K562 (cell line): ENCODE data around the gene ISCA1. TPM values are rescaled to one million over a fixed set of nuclear protein-coding genes. Genes with fewer than 3 reads are reported as not detected.

Experiments
- BRCA1 ChIP-seq, 2 experiments: fragments of 450-650 bp in 1 of 2; sonication (generic) in 1 of 2; formaldehyde crosslinking in 1 of 2; IDR thresholded peaks; 2 replicates each; pipeline versions ENCODE4 v1.5.0 to v1.6.1; 2017 to 2020; ENCODE audit warnings: mild to moderate bottlenecking in 1 of 2, missing genetic modification reagents in 1 of 2
- CBFB ChIP-seq: sonication (generic); formaldehyde crosslinking; IDR thresholded peaks from 2 replicates; pipeline ENCODE4 v1.4.0; 2020; ENCODE audit warnings: mild to moderate bottlenecking, missing genetic modification reagents
- CHD1 ChIP-seq: fragments of 200-600 bp; sonication (generic); IDR thresholded peaks from one replicate; pipeline ENCODE4 v1.6.1; 2012; ENCODE audit warnings: mild to moderate bottlenecking, moderate library complexity, low read length, inconsistent platforms
- MGA ChIP-seq: fragments of 450-650 bp; IDR thresholded peaks from 2 replicates; pipeline ENCODE4 v1.6.1; 2016; ENCODE audit warnings: mild to moderate bottlenecking, moderate library complexity
- PHF8 ChIP-seq: fragments of 200-600 bp; sonication (generic); IDR thresholded peaks from 2 replicates; pipeline ENCODE4 v1.6.1; 2012; ENCODE audit warnings: mixed run types, mild to moderate bottlenecking, inconsistent platforms, low read length, moderate library complexity, borderline replicate concordance
- ZHX1 ChIP-seq: fragments of 150-350 bp; conservative IDR thresholded peaks from 2 replicates; pipeline ENCODE4 v1.6.1; 2014; ENCODE audit warnings: low read length
- polyA plus RNA-seq, 8 experiments: library from polyadenylated mRNA; depleted of rRNA in 4 of 8; stranded (reverse) in 5 of 8; unstranded in 3 of 8; fragments of >200 nt; fragmentation: Nextera tagmentation in 2 of 8; fragmentation: Illumina TruSeq in 1 of 8; extraction: Ambion mirVana in 2 of 8; extraction: Trizol in 1 of 8; gene quantifications; 2 replicates each; pipeline versions ENCODE4 v1.2.1 to v1.2.3, GENCODE V29; 2011 to 2014; ENCODE audit warnings: inconsistent platforms in 1 of 8, missing spikeins in 1 of 8
- total RNA-seq, 7 experiments: library from RNA; depleted of rRNA in 6 of 7; stranded (reverse); fragments of >200 nt in 6 of 7; fragmentation: Illumina TruSeq in 2 of 7; extraction: Trizol in 2 of 7; gene quantifications; 2 replicates each; pipeline versions ENCODE4 v1.2.1 to v1.2.3, GENCODE V29; 2011 to 2021; ENCODE audit warnings: low replicate concordance in 1 of 7

The ISCA1 gene
- total and polyA plus RNA-seq, 9 of the 15 experiments (the other 6 are each of a cell fraction or from before 2014, with no cell fraction given) = 6.5 to 27.1 (median 20.0) TPM

GRCh38 chr9:86281593-86282076 is 703 bp downstream of the ISCA1 start (continued):
- TF ChIP-seq MGA (0 out of 2 replicates have a peak, but pooled peaks have one; percentile 25), PHF8 (peak; percentile 11; the same call in 1 of the 2 replicates), BRCA1 (IDR thresholded peaks at IDR 0.05) (no peak), BRCA1 (CRISPR knock-in tag; IDR thresholded peaks at IDR 0.05) (no peak), CHD1 (peak; percentile 43), CBFB (CRISPR knock-in tag) (0 out of 2 replicates have a peak, but pooled peaks have one; percentile 16), ZHX1 (no peak)
- TF ChIP-seq, all 486 proteins: peak for 9
